RWPE2 (cell line): ENCODE measurements around the gene ATP13A4.

Experiments
- ATAC-seq: fragments of 200-7000 bp; cut with Tn5 transposase; 3 replicates; pipeline ENCODE4 v1.9.1; 2021; ENCODE audit warnings: low read depth
- DNase-seq: peaks from one replicate; pipeline ENCODE4 v3.0.0-alpha.2; 2020; ENCODE audit warnings: low spot score
- H3K27ac ChIP-seq: fragments of 450-650 bp; 2 replicates; pipeline ENCODE4 v1.5.1; 2017; ENCODE audit warnings: mild to moderate bottlenecking; ENCODE audit not compliant: poor library complexity, severe bottlenecking
- H3K27me3 ChIP-seq: fragments of 250-450 bp; sonication (Bioruptor Pico); 2 replicates; pipeline ENCODE4 v1.5.1; 2021; ENCODE audit warnings: mild to moderate bottlenecking, moderate library complexity; ENCODE audit not compliant: insufficient read depth, poor library complexity, severe bottlenecking
- H3K36me3 ChIP-seq: fragments of 250-450 bp; sonication (Bioruptor Pico); 2 replicates; pipeline ENCODE4 v1.5.1; 2020; ENCODE audit warnings: low read depth, mild to moderate bottlenecking, moderate library complexity
- H3K4me1 ChIP-seq: fragments of 250-450 bp; sonication (Bioruptor Pico); 2 replicates; pipeline ENCODE4 v1.5.1; 2021; ENCODE audit warnings: mild to moderate bottlenecking, moderate library complexity; ENCODE audit not compliant: insufficient read depth, poor library complexity, severe bottlenecking
- H3K4me3 ChIP-seq: fragments of 250-450 bp; sonication (Bioruptor Pico); 2 replicates; pipeline ENCODE4 v1.5.1; 2021; ENCODE audit warnings: mild to moderate bottlenecking, moderate library complexity; ENCODE audit not compliant: severe bottlenecking
- H3K9me3 ChIP-seq: fragments of 250-450 bp; sonication (Bioruptor Pico); 2 replicates; pipeline ENCODE4 v1.5.1; 2021; ENCODE audit warnings: mild to moderate bottlenecking, moderate library complexity; ENCODE audit not compliant: severe bottlenecking
- CTCF ChIP-seq: fragments of 450-650 bp; IDR thresholded peaks from one replicate; pipeline ENCODE4 v1.5.1; 2017; ENCODE audit warnings: mild to moderate bottlenecking, moderate library complexity; ENCODE audit not compliant: poor library complexity, severe bottlenecking

ATP13A4 gene

GRCh38 chr3:193407688-193408087, 147.0 kb downstream of the ATP13A4 start:
- H3K4me3 ChIP-seq: no peak overlapping the region
- peaks cover 2% of the 10 kb centered on the region for H3K9me3 ChIP-seq
- no peaks in the 10 kb centered on the region for H3K27me3 ChIP-seq
- no peak for TF ChIP-seq CTCF
- H3K4me1 ChIP-seq: no peaks in the 10 kb centered on the region
- no peak overlapping the region for H3K27ac ChIP-seq
- no peaks in the 10 kb centered on the region for H3K36me3 ChIP-seq
- DNase-seq: no peak
- ATAC-seq: no peak

- TF ChIP-seq CTCF: no peak
- H3K9me3 ChIP-seq: peaks cover 2% of the 10 kb centered on the region
- H3K4me1 ChIP-seq: no peaks in the 10 kb centered on the region
- H3K27me3 ChIP-seq: no peaks in the 10 kb centered on the region
- H3K27ac ChIP-seq: no peak overlapping the region
- H3K4me3 ChIP-seq: no peak overlapping the region
- ATAC-seq (no peak), DNase-seq (no peak)
- H3K36me3 ChIP-seq: no peaks in the 10 kb centered on the region
These were observed 147.6 kb downstream of the ATP13A4 start for GRCh38 chr3:193407112-193407511.

- no peak for DNase-seq
These were observed 151.4 kb downstream of the ATP13A4 start for GRCh38 chr3:193403307-193403706.

GRCh38 chr3:193400304-193400703, 154.4 kb downstream of the ATP13A4 start:
- Histone ChIP-seq H3K9me3 (peaks cover 2% of the 10 kb centered on the region), H3K4me1 (no peaks in the 10 kb centered on the region), H3K27me3 (no peaks in the 10 kb centered on the region), H3K27ac (no peak overlapping the region), H3K4me3 (no peak overlapping the region), H3K36me3 (no peaks in the 10 kb centered on the region)
- no peak for ATAC-seq
- DNase-seq: no peak
- no peak for TF ChIP-seq CTCF

More at GRCh38 chr3:193403307-193403706, 151.4 kb downstream of the ATP13A4 start:
- H3K9me3 ChIP-seq: peaks cover 2% of the 10 kb centered on the region
- H3K27me3 ChIP-seq: no peaks in the 10 kb centered on the region
- H3K4me1 ChIP-seq: no peaks in the 10 kb centered on the region
- no peaks in the 10 kb centered on the region for H3K36me3 ChIP-seq
- ATAC-seq: no peak
- no peak overlapping the region for H3K4me3 ChIP-seq
- no peak for TF ChIP-seq CTCF
- H3K27ac ChIP-seq: no peak overlapping the region

- peaks cover 7% of the 10 kb centered on the region for H3K4me1 ChIP-seq
- no peak for DNase-seq
- H3K9me3 ChIP-seq: no peaks in the 10 kb centered on the region
- H3K36me3 ChIP-seq: no peaks in the 10 kb centered on the region
- no peak overlapping the region for H3K4me3 ChIP-seq
- no peak overlapping the region for H3K27ac ChIP-seq
- ATAC-seq: no peak
- TF ChIP-seq CTCF: no peak
- no peaks in the 10 kb centered on the region for H3K27me3 ChIP-seq
These were observed 158.0 kb downstream of the ATP13A4 start for GRCh38 chr3:193396451-193397244.
